Epidermal melanocyte (primary cell): ENCODE measurements around the gene CBLC.

Source experiments
- DNase-seq: peaks from one replicate; pipeline ENCODE4 v3.0.0; 2011; ENCODE audit warnings: low spot score; ENCODE audit not compliant: insufficient read length

Gene CBLC

GRCh38 chr19:44777715-44778347, at the start of gene CBLC:
TSS of gene CBLC (plus strand) at chr19:44777890. CDS start at chr19:44777932, 42 bp downstream.
- DNase-seq: no peak

DNA sequence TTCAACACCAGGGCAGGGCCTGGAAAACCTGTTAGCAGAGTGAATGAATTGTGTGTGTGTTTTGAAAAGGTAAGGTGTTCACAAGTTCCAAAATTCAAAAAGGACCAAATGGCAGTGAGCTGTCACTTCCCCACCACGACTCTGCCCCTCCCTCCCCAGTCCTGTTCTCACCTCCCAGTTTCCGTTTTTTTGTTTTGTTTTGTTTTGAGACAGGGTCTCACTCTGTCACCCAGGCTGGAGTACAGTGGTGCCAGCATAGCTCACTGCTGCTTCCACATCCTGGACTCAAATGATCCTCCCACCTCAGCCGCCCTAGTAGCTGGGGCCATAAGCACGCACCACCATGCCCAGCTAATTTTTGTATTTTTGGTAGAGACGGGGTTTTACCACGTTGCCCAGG, 49.5 kb upstream of the CBLC start:
- no peak for DNase-seq

DNA sequence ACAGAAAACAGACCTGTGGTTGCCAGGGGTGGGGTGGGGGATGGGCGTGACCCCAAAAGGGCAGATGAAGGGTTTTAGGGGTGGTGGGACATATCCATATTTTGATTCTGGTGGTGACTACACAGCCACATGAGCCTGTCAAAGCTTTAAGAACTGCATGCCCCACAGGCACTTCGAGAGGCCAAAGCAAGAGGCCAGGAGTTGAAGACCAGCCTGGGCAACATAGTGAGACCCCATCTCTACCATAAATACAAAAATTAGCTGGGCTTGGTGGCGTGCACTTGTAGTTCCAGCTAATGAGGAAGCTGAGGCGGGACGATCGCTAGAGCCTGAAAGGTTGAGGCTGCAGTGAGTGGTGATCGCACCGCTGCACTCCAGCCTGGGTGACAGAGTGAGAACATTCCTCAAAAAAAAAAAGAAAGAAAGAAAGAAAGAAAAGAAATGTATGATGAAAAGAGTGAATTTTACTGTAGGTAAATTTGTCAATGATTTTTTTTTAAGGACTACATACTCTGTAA, 48.1 kb upstream of the CBLC start:
- no peak for DNase-seq

DNA sequence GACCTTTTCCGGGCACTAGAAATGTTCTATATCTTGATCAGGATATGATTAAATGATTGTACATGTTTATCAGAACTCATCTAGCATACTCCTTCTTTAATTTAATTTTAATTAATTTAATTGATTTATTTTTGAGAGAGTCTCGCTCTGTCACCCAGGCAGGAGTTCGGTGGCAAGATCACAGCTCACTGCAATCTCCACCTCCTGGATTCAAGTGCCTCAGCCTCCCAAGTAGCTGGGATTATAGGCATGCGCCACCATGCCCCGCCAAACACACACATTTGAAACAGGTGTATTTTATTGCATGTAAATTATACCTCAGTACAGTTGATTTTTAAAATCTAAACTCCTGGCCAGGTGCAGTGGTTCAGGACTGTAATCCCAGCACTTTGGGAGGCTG, 46.6 kb upstream of the CBLC start:
- no peak for DNase-seq

DNA sequence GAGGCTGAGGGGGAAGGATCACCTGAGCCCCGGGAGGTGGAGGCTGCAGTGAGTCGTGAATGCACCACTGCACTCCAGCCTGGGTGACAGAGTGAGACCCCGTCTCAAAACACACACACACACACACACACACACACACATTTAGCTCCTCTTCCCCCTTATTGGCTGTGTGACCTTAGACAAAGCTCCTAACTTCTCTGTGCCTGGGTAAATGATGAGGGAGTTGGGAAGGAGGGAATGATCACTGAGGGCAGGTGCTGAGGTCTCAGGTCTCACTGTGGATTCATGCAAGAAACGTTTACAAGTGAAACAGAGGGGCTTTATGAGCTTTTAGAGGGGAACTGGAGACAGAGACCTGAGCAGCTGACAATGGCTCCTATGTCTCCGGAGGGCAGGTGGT, 46.1 kb upstream of the CBLC start:
- no peak for DNase-seq

DNA sequence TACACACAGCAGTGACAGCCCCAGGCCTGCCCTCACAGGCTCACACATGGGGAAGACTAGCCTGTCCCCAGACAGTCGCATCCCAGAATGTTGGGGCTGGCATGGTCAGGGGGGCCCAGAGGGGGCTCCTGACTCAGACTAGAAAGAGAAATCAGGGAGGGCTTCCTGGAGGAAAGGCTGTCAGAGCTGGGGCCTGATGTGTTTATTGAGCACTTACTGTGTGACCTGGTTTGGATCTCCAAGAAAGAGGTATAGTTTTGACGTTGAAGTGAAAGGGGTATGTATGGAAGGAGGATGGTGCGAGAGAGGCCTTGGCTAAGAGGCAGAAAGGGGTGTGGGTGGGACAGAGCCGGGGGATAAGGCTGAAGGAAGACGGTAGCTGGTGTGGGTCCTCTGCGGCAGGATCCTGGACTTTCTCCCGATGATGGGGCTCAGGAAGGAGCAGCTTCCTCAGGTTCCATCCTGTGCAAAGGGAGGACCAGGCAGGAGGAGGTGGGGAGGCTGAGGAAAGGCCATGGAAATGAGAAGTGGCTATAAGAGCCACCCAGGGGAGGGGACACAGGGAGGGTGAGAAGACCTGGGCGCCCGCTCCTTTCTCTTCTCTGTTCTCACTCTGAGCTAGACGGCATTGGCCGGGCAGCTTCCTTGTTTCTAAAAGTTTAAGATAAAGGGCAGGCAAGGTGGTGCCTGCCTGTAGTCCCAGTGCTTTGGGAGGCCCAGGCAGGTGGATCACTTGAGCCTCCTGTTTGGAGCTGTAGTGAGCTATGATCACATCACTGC, 45.3 kb upstream of the CBLC start:
- DNase-seq: no peak

- no peak for DNase-seq
Measured at GRCh38 chr19:44734357-44734756, 43.3 kb upstream of the CBLC start.

GRCh38 chr19:44735011-44735410, 42.7 kb upstream of the CBLC start:
- no peak for DNase-seq

GRCh38 chr19:44737238-44738071, 40.2 kb upstream of the CBLC start:
- no peak for DNase-seq

GRCh38 chr19:44738136-44738535, 39.6 kb upstream of the CBLC start:
- no peak for DNase-seq

- no peak for DNase-seq
Measured at GRCh38 chr19:44738603-44739558, 38.8 kb upstream of the CBLC start.

- no peak for DNase-seq
Measured at GRCh38 chr19:44740351-44740824, 37.3 kb upstream of the CBLC start.

DNA sequence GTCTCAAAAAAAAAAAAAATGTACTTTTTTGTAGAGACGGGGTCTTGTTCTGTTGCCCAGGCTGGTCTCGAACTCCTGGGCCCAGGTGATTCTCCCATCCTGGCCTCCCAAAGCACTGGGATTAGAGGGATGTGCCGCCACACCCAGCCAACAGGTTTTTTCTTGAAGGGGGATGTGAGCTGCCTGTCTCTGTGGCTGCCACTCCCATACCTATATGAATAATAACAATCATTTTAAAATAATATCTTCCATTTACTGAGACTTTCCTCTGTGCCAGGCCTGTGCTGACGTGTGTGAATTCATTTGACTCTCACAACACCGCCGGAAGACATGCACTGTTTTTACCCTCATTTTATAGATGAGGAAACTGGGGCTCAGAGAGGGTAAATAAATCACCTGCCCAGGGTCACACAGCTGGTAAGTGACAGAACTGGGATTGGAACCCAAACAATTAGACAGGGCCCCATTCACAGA, 36.4 kb upstream of the CBLC start:
- no peak for DNase-seq

DNA sequence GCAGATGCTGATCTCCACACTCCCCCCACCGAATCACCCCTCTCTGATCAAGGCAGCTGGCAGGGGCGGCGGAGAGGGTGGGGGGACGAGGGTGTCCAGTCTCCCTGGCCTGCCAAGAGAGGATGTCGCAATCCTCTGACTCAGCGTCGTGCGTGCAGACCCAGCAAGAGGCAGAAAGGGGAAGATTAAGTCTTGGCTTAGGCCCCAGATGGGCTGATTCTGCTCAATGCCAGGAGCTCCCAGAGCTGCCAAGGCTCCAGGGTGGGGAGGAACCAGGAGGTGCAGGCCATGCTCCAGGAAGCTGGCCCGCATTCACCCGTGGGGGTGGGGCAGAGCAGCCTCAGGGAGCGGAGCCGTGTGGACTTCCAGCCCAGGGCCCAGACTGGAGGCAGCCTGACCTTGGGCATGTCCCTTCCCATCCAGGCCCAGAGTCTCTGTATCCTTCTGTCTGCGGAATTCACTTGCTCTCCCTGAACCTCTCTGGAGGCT, 35.8 kb upstream of the CBLC start:
- DNase-seq: peak; percentile 82

- DNase-seq: no peak
Measured at GRCh38 chr19:44742330-44743061, 35.2 kb upstream of the CBLC start.

- no peak for DNase-seq
Measured at GRCh38 chr19:44744871-44745332, 32.8 kb upstream of the CBLC start.

DNA sequence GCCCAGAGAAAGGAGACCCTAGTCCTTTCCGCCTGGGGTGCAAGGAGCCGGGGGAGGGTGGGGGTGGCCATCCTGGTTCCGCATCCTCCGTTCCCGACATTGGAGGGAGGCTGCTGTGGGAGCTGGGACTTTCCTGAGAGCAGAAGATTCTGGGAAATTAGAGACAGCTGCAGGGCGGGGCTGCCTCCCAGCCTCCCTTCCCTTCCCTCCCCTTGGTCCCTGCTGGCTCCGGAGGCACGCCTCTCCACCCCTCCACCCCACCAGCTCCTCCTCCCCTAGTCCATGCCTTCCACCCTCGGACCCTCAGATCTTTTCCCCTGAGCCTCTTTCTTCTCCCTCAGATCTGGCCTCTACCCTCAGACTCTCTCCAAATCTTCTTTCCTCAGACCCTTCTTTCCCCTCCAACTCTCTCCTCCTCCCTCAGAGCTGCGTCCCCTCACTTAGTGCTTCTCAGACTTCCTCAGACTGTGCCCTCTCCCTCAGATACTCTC, 32.3 kb upstream of the CBLC start:
- peak; percentile 39 for DNase-seq

DNA sequence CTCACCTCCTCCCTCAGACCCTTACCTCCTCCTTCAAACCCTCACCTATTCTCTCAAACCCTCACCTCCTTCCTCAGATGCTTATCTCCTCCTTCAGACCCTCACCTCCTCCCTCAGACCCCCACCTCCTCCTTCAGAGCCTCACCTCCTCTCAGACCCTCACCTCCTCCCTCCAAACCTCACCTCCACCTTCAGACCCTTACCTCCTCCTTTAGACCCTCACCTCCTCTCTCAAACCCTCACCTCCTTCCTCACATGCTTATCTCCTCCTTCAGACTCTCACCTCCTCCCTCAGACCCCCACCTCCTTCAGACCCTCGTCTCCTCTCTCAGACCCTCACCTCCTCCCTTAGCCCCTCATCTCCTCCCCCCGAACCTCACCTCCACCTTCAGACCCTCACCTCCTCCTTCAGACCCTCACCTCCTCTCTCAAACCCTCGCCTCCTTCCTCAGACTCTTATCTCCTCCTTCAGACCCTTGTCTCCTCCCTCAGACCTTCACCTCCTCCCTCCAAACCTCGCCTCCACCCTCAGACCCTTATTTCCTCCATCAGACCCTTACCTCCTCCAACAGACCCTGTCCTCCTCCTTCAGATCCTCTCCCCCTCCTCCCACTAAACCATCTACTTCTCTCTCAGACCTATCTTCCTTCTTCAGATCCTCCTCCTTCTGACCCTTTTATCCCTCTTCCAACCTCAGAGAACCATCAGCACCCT, 31.6 kb upstream of the CBLC start:
- DNase-seq: no peak

GRCh38 chr19:44746616-44746945, 31.1 kb upstream of the CBLC start:
- DNase-seq: no peak
